Tibial nerve (tissue), 3 donors: ENCODE results near the gene SHROOM2.

Source experiments
- POLR2A ChIP-seq, 2 donors: fragments of 450-650 bp; IDR thresholded peaks; one replicate each; pipeline ENCODE4 v1.6.1; 2017; ENCODE audit warnings: antibody characterized with exemption in 2 of 2, mild to moderate bottlenecking in 2 of 2, moderate library complexity in 2 of 2
- TF ChIP-seq, protein P1 (sequence below), 5 experiments: fragments of 200-600 bp in 3 of 5; fragments of 450-650 bp in 2 of 5; sonication (generic) in 3 of 5; IDR thresholded peaks; one replicate each; pipeline ENCODE4 v1.5.1; 2016 to 2019; ENCODE audit warnings: antibody characterized with exemption in 5 of 5, mild to moderate bottlenecking in 3 of 5, moderate library complexity in 2 of 5

DNA sequence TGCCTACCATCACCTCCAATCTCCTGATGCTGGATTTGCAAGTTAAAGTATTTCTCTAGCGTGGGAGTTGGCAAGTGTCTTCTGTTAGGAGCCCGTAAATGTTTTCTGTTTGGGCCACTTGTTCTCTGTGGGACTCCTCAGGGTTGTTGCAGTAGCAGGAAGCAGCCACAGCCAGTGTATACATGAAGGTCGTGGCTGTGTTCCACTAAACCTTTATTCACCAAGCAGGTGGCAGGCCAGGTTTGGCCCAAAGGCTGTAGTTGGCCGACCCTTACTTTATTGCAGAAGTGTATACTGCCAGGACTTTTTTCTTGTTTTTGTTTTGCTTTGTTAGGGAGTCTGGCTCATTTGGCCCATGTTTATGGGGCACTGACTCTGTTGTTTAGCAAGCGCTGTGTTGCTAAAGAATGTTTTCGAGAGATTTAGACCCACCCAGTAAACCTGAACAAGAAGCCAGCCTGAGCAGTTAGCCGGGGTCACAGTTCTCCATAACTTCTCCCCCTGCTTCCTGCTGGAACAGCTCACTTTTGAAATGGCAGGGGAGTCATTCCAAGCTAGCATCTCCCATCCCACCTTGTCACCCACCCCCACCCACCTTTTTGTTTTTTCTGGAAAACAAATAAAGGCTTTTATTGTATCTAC, 58.8 kb downstream of the SHROOM2 start:
- TF ChIP-seq, protein P1, sequence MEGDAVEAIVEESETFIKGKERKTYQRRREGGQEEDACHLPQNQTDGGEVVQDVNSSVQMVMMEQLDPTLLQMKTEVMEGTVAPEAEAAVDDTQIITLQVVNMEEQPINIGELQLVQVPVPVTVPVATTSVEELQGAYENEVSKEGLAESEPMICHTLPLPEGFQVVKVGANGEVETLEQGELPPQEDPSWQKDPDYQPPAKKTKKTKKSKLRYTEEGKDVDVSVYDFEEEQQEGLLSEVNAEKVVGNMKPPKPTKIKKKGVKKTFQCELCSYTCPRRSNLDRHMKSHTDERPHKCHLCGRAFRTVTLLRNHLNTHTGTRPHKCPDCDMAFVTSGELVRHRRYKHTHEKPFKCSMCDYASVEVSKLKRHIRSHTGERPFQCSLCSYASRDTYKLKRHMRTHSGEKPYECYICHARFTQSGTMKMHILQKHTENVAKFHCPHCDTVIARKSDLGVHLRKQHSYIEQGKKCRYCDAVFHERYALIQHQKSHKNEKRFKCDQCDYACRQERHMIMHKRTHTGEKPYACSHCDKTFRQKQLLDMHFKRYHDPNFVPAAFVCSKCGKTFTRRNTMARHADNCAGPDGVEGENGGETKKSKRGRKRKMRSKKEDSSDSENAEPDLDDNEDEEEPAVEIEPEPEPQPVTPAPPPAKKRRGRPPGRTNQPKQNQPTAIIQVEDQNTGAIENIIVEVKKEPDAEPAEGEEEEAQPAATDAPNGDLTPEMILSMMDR (IDR thresholded peaks at IDR 0.05): no peak
- no peak for TF ChIP-seq POLR2A (IDR thresholded peaks at IDR 0.05)
